H9 (cell line): ENCODE data around the gene ELFN2. TPM values are rescaled to one million over a fixed set of nuclear protein-coding genes. Genes with fewer than 3 reads are reported as not detected.

Experiments
- DNase-seq: peaks from one replicate; pipeline ENCODE4 v3.0.0-alpha.2; 2017
- H2AFZ ChIP-seq: one replicate; pipeline ENCODE4 v1.6.1; 2013; ENCODE audit warnings: mild to moderate bottlenecking, low read length, control low read depth, moderate library complexity
- H2AK5ac ChIP-seq: 2 replicates; pipeline ENCODE4 v1.6.1; 2013; ENCODE audit warnings: low read length, control low read depth, mixed read lengths; ENCODE audit not compliant: insufficient read length
- H2BK120ac ChIP-seq: one replicate; pipeline ENCODE4 v1.6.1; 2013; ENCODE audit warnings: low read depth, mild to moderate bottlenecking, low read length, control low read depth, inconsistent platforms; ENCODE audit not compliant: poor library complexity, severe bottlenecking
- H2BK12ac ChIP-seq: 2 replicates; pipeline ENCODE4 v1.6.1; 2013; ENCODE audit warnings: low read length, control low read depth, mixed read lengths, low read depth; ENCODE audit not compliant: insufficient read length
- H2BK15ac ChIP-seq: 2 replicates; pipeline ENCODE4 v1.6.1; 2013; ENCODE audit warnings: low read depth, low read length, control low read depth
- H2BK20ac ChIP-seq: one replicate; pipeline ENCODE4 v1.6.1; 2013; ENCODE audit warnings: low read depth, mild to moderate bottlenecking, low read length, control low read depth, inconsistent platforms; ENCODE audit not compliant: poor library complexity, severe bottlenecking
- H2BK5ac ChIP-seq: 2 replicates; pipeline ENCODE4 v1.6.1; 2013; ENCODE audit warnings: low read length, control low read depth, mixed read lengths; ENCODE audit not compliant: insufficient read length
- H3K14ac ChIP-seq: 2 replicates; pipeline ENCODE4 v1.6.1; 2013; ENCODE audit warnings: low read length, control low read depth; ENCODE audit not compliant: insufficient read depth
- H3K18ac ChIP-seq: 2 replicates; pipeline ENCODE4 v1.6.1; 2013; ENCODE audit warnings: low read depth, mild to moderate bottlenecking, mixed read lengths, low read length, control low read depth; ENCODE audit not compliant: insufficient read length
- H3K23ac ChIP-seq: 2 replicates; pipeline ENCODE4 v1.6.1; 2013; ENCODE audit warnings: low read length, control low read depth, mixed read lengths, low read depth; ENCODE audit not compliant: insufficient read length
- H3K23me2 ChIP-seq: 2 replicates; pipeline ENCODE4 v1.6.1; 2013; ENCODE audit warnings: low read depth, mild to moderate bottlenecking, mixed read lengths, low read length, control low read depth; ENCODE audit not compliant: insufficient read length, poor library complexity, severe bottlenecking
- H3K27ac ChIP-seq: 2 replicates; pipeline ENCODE4 v1.5.1; 2013; ENCODE audit warnings: low read length, control low read depth, mixed read lengths, low read depth; ENCODE audit not compliant: insufficient read length
- H3K27me3 ChIP-seq: 2 replicates; pipeline ENCODE4 v1.6.1; 2013; ENCODE audit warnings: low read length, control low read depth, inconsistent platforms; ENCODE audit not compliant: insufficient read depth
- H3K4ac ChIP-seq: 2 replicates; pipeline ENCODE4 v1.6.1; 2013; ENCODE audit warnings: low read depth, mild to moderate bottlenecking, control low read depth, inconsistent platforms, low read length, moderate library complexity
- H3K4me1 ChIP-seq: 2 replicates; pipeline ENCODE4 v1.6.1; 2013; ENCODE audit warnings: low read length, control low read depth, inconsistent platforms; ENCODE audit not compliant: insufficient read depth
- H3K4me2 ChIP-seq: 2 replicates; pipeline ENCODE4 v1.6.1; 2013; ENCODE audit warnings: low read length, control low read depth, mixed read lengths; ENCODE audit not compliant: insufficient read length, insufficient read depth
- H3K56ac ChIP-seq: 2 replicates; pipeline ENCODE4 v1.6.1; 2013; ENCODE audit warnings: low read depth, mild to moderate bottlenecking, mixed read lengths, low read length, control low read depth; ENCODE audit not compliant: insufficient read length
- H3K79me1 ChIP-seq: 2 replicates; pipeline ENCODE4 v1.6.1; 2013; ENCODE audit warnings: low read depth, mild to moderate bottlenecking, moderate library complexity, low read length, control low read depth, inconsistent platforms; ENCODE audit not compliant: insufficient read depth, poor library complexity, severe bottlenecking
- H3K79me2 ChIP-seq: 2 replicates; pipeline ENCODE4 v1.6.1; 2013; ENCODE audit warnings: low read length, control low read depth, inconsistent platforms; ENCODE audit not compliant: insufficient read depth
- H3K9ac ChIP-seq: 2 replicates; pipeline ENCODE4 v1.6.1; 2013; ENCODE audit warnings: low read length, control low read depth, mixed read lengths; ENCODE audit not compliant: insufficient read length; ENCODE audit errors: extremely low read depth
- H3K9me3 ChIP-seq: one replicate; pipeline ENCODE4 v1.6.1; 2013; ENCODE audit warnings: low read depth, low read length, inconsistent platforms; ENCODE audit not compliant: control insufficient read depth
- H3T11ph ChIP-seq: one replicate; pipeline ENCODE4 v1.6.1; 2013; ENCODE audit warnings: mild to moderate bottlenecking, low read length, control low read depth, inconsistent platforms
- H4K20me1 ChIP-seq: one replicate; pipeline ENCODE4 v1.6.1; 2013; ENCODE audit not compliant: control insufficient read depth, insufficient read length, insufficient read depth
- H4K5ac ChIP-seq: 2 replicates; pipeline ENCODE4 v1.6.1; 2013; ENCODE audit warnings: low read depth, mild to moderate bottlenecking, mixed read lengths, low read length, control low read depth; ENCODE audit not compliant: insufficient read length
- H4K8ac ChIP-seq: replicated peaks from 2 replicates; pipeline ENCODE4 v1.6.1; 2013; ENCODE audit warnings: low read length, control low read depth, mixed read lengths, low read depth; ENCODE audit not compliant: insufficient read length
- H4K91ac ChIP-seq: 2 replicates; pipeline ENCODE4 v1.6.1; 2013; ENCODE audit warnings: low read depth, mild to moderate bottlenecking, moderate library complexity, mixed read lengths, low read length, control low read depth; ENCODE audit not compliant: insufficient read length
- H3K27ac Mint-ChIP-seq, 3 experiments: 2 replicates in 2 of 3; 3 replicates in 1 of 3; pipeline ENCODE4 v1.8.0; 2020 to 2021; ENCODE audit warnings: mixed read lengths in 3 of 3, mild to moderate bottlenecking in 1 of 3, moderate library complexity in 1 of 3
- H3K27me3 Mint-ChIP-seq: 2 replicates; pipeline ENCODE4 v1.8.0; 2021; ENCODE audit warnings: low read depth, mild to moderate bottlenecking, moderate library complexity, mixed read lengths
- H3K36me3 Mint-ChIP-seq, 3 experiments: 2 replicates in 2 of 3; 3 replicates in 1 of 3; pipeline ENCODE4 v1.8.0; 2020 to 2021; ENCODE audit warnings: low read depth in 3 of 3, mixed read lengths in 3 of 3; ENCODE audit not compliant: insufficient read depth in 1 of 3
- H3K4me1 Mint-ChIP-seq, 2 experiments: 2 replicates each; pipeline ENCODE4 v1.8.0; 2020; ENCODE audit warnings: mixed read lengths in 2 of 2
- H3K4me3 Mint-ChIP-seq, 2 experiments: 2 replicates in 1 of 2; 3 replicates in 1 of 2; pipeline ENCODE4 v1.8.0; 2020 to 2021; ENCODE audit warnings: mild to moderate bottlenecking in 2 of 2, mixed read lengths in 2 of 2, moderate library complexity in 1 of 2
- H3K9me3 Mint-ChIP-seq, 2 experiments: 2 replicates in 1 of 2; 3 replicates in 1 of 2; pipeline ENCODE4 v1.8.0; 2020; ENCODE audit warnings: mild to moderate bottlenecking in 2 of 2, mixed read lengths in 2 of 2, moderate library complexity in 1 of 2
- WGBS: extraction: QIAGEN DNeasy Blood & Tissue Kit; methylation state at CpG from one replicate; pipeline ENCODE4 v1.1.7; 2013; ENCODE audit warnings: missing lambda C conversion rate, low lambda C conversion rate, mixed read lengths; ENCODE audit not compliant: insufficient read length; ENCODE audit errors: extremely low coverage; 5-methylcytosine and 5-hydroxymethylcytosine counted together
- total RNA-seq: library from RNA; stranded (reverse); gene quantifications from 2 replicates; pipeline ENCODE4 v1.2.1, GENCODE V29; 2021
- TF ChIP-seq, protein P1 (sequence below): fragments of 200-600 bp; sonication (generic); conservative IDR thresholded peaks from 3 replicates; pipeline ENCODE4 v1.8.0; 2021; ENCODE audit warnings: antibody characterized with exemption, mild to moderate bottlenecking

ELFN2 gene
- total RNA-seq, 1 experiment from 2014 or later = 0.70 TPM

GRCh38 chr22:37390075-37390474 lies 37.2 kb downstream of the ELFN2 start:
- Histone ChIP-seq H3K9me3 (no peaks in the 10 kb centered on the region), H3K27ac (no peak overlapping the region), H3K56ac (no peak overlapping the region), H2BK12ac (no peak overlapping the region), H3K23ac (no peak overlapping the region), H2BK20ac (no peak overlapping the region), H3K79me2 (no peaks in the 10 kb centered on the region), H3K9ac (no peak overlapping the region), H2BK5ac (no peak overlapping the region), H3K4ac (no peak overlapping the region), H2AFZ (no peak overlapping the region), H3K27me3 (no peaks in the 10 kb centered on the region), H4K5ac (no peak overlapping the region), H2BK15ac (no peak overlapping the region), H3T11ph (no peak overlapping the region), H3K4me2 (no peak overlapping the region), H3K4me1 (no peaks in the 10 kb centered on the region), H3K14ac (no peak overlapping the region), H2BK120ac (no peak overlapping the region), H4K20me1 (no peaks in the 10 kb centered on the region), H3K79me1 (no peaks in the 10 kb centered on the region), H3K23me2 (no peaks in the 10 kb centered on the region), H2AK5ac (no peak overlapping the region), H4K91ac (no peak overlapping the region), H4K8ac (no peak overlapping the region), H3K18ac (no peak overlapping the region)
- DNase-seq = no peak
- peaks cover 4 to 20% of the 10 kb centered on the region in 2 experiments for H3K4me1 Mint-ChIP-seq
- no peaks in the 10 kb centered on the region for H3K9me3 Mint-ChIP-seq
- no peak overlapping the region for H3K4me3 Mint-ChIP-seq
- H3K27ac Mint-ChIP-seq = no peak overlapping the region; a peak in 1 of 7 replicates
- no peaks in the 10 kb centered on the region for H3K36me3 Mint-ChIP-seq
- TF ChIP-seq, protein P1, sequence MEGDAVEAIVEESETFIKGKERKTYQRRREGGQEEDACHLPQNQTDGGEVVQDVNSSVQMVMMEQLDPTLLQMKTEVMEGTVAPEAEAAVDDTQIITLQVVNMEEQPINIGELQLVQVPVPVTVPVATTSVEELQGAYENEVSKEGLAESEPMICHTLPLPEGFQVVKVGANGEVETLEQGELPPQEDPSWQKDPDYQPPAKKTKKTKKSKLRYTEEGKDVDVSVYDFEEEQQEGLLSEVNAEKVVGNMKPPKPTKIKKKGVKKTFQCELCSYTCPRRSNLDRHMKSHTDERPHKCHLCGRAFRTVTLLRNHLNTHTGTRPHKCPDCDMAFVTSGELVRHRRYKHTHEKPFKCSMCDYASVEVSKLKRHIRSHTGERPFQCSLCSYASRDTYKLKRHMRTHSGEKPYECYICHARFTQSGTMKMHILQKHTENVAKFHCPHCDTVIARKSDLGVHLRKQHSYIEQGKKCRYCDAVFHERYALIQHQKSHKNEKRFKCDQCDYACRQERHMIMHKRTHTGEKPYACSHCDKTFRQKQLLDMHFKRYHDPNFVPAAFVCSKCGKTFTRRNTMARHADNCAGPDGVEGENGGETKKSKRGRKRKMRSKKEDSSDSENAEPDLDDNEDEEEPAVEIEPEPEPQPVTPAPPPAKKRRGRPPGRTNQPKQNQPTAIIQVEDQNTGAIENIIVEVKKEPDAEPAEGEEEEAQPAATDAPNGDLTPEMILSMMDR = no peak
- H3K27me3 Mint-ChIP-seq = no peaks in the 10 kb centered on the region; the same call in 1 of the 2 replicates
- WGBS = no CpG with 5 or more reads among the region's 6 CpGs
